Fibroblast of lung (primary cell): Measurements from ENCODE around the gene TNS3. TPM values are rescaled to one million over a fixed set of nuclear protein-coding genes. Genes with fewer than 3 reads are reported as not detected.

Source experiments
- DNase-seq, 2 donors: peaks; one replicate each; pipeline versions ENCODE4 v3.0.0 to v3.0.0-alpha.2; 2010; ENCODE audit warnings: low read depth in 2 of 2
- H2AFZ ChIP-seq: 2 replicates; pipeline ENCODE4 v1.5.1; 2012; ENCODE audit warnings: low read length, control low read depth, inconsistent platforms
- H3K27ac ChIP-seq: 2 replicates; pipeline ENCODE4 v1.5.1; 2011; ENCODE audit warnings: low read length, control low read depth; ENCODE audit not compliant: insufficient read depth
- H3K27me3 ChIP-seq: 2 replicates; pipeline ENCODE4 v1.5.1; 2011; ENCODE audit warnings: mild to moderate bottlenecking, low read length; ENCODE audit not compliant: control insufficient read depth, insufficient read depth
- H3K36me3 ChIP-seq: 2 replicates; pipeline ENCODE4 v1.5.1; 2011; ENCODE audit warnings: low read length; ENCODE audit not compliant: control insufficient read depth, insufficient read depth
- H3K4me1 ChIP-seq: 2 replicates; pipeline ENCODE4 v1.5.1; 2011; ENCODE audit warnings: low read length; ENCODE audit not compliant: control insufficient read depth, insufficient read depth; ENCODE audit errors: extremely low read depth
- H3K4me2 ChIP-seq: 2 replicates; pipeline ENCODE4 v1.5.1; 2011; ENCODE audit warnings: low read length, control low read depth; ENCODE audit not compliant: insufficient read depth; ENCODE audit errors: extremely low read depth
- H3K4me3 ChIP-seq, 4 experiments: fragments of 200-600 bp in 1 of 4; sonication (generic) in 1 of 4; replicated peaks in 1 of 4; 2 replicates each; pipeline ENCODE4 v1.5.1; 2011 to 2016; ENCODE audit warnings: low read length in 4 of 4, low read depth in 3 of 4, mild to moderate bottlenecking in 3 of 4, control low read depth in 2 of 4, inconsistent platforms in 1 of 4, mixed read lengths in 1 of 4; ENCODE audit not compliant: insufficient read depth in 1 of 4; ENCODE audit errors: control extremely low read depth in 1 of 4
- H3K79me2 ChIP-seq: 2 replicates; pipeline ENCODE4 v1.5.1; 2012; ENCODE audit warnings: mild to moderate bottlenecking, low read length, inconsistent platforms; ENCODE audit not compliant: control insufficient read depth, insufficient read depth
- H3K9ac ChIP-seq: 2 replicates; pipeline ENCODE4 v1.5.1; 2011; ENCODE audit warnings: mild to moderate bottlenecking, low read length, control low read depth; ENCODE audit not compliant: insufficient read depth
- H3K9me3 ChIP-seq: 2 replicates; pipeline ENCODE4 v1.5.1; 2012; ENCODE audit warnings: low read depth, low read length; ENCODE audit not compliant: control insufficient read depth, insufficient read depth
- H4K20me1 ChIP-seq: 2 replicates; pipeline ENCODE4 v1.5.1; 2011; ENCODE audit warnings: low read length; ENCODE audit not compliant: control insufficient read depth, insufficient read depth; ENCODE audit errors: extremely low read depth
- EZH2 ChIP-seq: IDR thresholded peaks from 2 replicates; pipeline ENCODE4 v1.5.1; 2012; ENCODE audit warnings: low read length, control low read depth, mild to moderate bottlenecking; ENCODE audit errors: missing control alignments
- polyA plus RNA-seq, 2 donors: library from polyadenylated mRNA; depleted of rRNA in 1 of 2; stranded (reverse) in 1 of 2; unstranded in 1 of 2; fragments of >200 nt; gene quantifications; 2 replicates each; pipeline ENCODE4 v1.2.1, GENCODE V29; 2011 to 2012; ENCODE audit warnings: missing spikeins in 1 of 2
- total RNA-seq: library from RNA; depleted of rRNA; stranded (reverse); fragments of >200 nt; gene quantifications from 2 replicates; pipeline ENCODE4 v1.2.1, GENCODE V29; 2014
- TF ChIP-seq, protein P1 (sequence below), 2 donors: IDR thresholded peaks in 1 of 2; conservative IDR thresholded peaks in 1 of 2; 1 replicate in 1 of 2; 2 replicates in 1 of 2; pipeline ENCODE4 v1.5.1; 2011 to 2012; ENCODE audit warnings: low read length in 2 of 2, control low read depth in 1 of 2, inconsistent platforms in 1 of 2, low read depth in 1 of 2, mild to moderate bottlenecking in 1 of 2

TNS3 gene
- total and polyA plus RNA-seq, 2 donors (not counting 1 experiment from before 2014, with no cell fraction given): 74.4 to 88.8 TPM

DNA sequence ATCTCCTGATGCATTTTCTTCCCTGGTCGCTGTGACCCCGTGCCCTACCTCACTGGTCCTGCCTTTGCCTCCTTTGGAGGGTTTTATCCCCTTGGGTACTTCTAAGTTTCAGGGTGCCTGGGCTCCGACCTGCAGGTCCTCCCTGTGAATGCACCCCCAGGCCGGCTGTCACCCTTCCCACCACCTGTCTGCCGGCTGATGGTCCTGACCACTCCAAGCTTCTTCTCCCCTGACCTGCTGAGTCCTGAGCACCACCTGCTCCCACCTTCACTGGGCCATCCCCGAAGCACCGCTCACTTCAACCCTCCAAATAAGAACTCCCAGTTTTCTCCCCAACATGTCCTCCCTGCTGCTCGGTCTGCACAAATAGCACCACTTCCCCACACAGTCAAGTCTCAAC, 33.4 kb downstream of the TNS3 start:
- no peak overlapping the region for H3K4me3 ChIP-seq
- no peak overlapping the region for H2AFZ ChIP-seq
- peaks cover 8% of the 10 kb centered on the region for H3K4me1 ChIP-seq
- H4K20me1 ChIP-seq: peaks cover 2% of the 10 kb centered on the region
- H3K27ac ChIP-seq: no peak overlapping the region
- TF ChIP-seq, protein P1, sequence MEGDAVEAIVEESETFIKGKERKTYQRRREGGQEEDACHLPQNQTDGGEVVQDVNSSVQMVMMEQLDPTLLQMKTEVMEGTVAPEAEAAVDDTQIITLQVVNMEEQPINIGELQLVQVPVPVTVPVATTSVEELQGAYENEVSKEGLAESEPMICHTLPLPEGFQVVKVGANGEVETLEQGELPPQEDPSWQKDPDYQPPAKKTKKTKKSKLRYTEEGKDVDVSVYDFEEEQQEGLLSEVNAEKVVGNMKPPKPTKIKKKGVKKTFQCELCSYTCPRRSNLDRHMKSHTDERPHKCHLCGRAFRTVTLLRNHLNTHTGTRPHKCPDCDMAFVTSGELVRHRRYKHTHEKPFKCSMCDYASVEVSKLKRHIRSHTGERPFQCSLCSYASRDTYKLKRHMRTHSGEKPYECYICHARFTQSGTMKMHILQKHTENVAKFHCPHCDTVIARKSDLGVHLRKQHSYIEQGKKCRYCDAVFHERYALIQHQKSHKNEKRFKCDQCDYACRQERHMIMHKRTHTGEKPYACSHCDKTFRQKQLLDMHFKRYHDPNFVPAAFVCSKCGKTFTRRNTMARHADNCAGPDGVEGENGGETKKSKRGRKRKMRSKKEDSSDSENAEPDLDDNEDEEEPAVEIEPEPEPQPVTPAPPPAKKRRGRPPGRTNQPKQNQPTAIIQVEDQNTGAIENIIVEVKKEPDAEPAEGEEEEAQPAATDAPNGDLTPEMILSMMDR (conservative IDR thresholded peaks at IDR 0.05 in 1 of 2, IDR thresholded peaks at IDR 0.05 in 1 of 2; ENCODE audit: low read depth in 1 of 2, low read length in 2 of 2): no peak
- no peak for TF ChIP-seq EZH2
- no peak for DNase-seq
- no peak overlapping the region for H3K9ac ChIP-seq
- peaks cover 5% of the 10 kb centered on the region for H3K36me3 ChIP-seq
- no peaks in the 10 kb centered on the region for H3K9me3 ChIP-seq
- no peak overlapping the region for H3K4me2 ChIP-seq
- no peaks in the 10 kb centered on the region for H3K27me3 ChIP-seq
- H3K79me2 ChIP-seq: peaks cover 15% of the 10 kb centered on the region

DNA sequence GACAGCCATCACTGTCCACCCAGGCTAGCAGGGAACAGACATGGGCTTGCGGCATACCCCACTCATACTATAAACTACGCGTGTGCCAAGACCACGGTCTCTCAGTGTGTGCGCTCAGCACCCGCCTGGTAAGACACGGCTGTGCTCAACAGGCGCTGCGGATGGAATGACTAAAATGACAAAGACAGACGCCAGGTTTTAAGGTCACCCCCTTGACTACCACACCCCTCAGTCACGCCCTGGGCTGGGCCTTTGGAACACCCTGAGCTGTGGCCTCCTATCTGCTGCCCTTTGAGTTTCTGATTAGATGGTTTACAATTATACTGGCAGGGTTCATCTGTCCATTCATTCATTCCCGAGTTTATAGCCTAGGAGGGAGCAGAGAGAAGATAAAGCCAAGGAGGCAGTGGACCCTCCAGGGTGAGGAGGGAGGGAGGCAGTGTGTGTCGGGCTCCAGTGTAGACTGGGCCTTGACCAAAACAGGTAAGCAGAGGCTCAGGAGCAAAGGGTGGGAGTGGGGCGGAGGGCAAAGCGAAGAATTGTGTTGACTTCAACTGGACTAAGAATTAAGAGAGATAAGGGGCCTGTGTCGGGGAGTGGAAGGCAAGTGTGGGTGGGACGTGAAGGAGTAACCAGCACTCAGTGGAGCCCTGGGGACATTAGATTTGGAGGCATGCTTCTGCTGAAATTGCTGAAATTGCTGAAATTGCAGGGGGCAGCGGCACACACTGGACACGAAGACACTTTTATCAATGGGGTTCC, 35.0 kb downstream of the TNS3 start:
- Histone ChIP-seq H3K4me2 (no peak overlapping the region), H4K20me1 (peaks cover 2% of the 10 kb centered on the region), H3K27me3 (no peaks in the 10 kb centered on the region), H3K4me1 (peaks cover 4% of the 10 kb centered on the region), H3K9me3 (no peaks in the 10 kb centered on the region), H3K79me2 (peaks cover 14% of the 10 kb centered on the region), H3K9ac (no peak overlapping the region), H2AFZ (no peak overlapping the region), H3K27ac (no peak overlapping the region), H3K36me3 (peaks cover 5% of the 10 kb centered on the region), H3K4me3 (no peak overlapping the region)
- DNase-seq: no peak
- TF ChIP-seq, protein P1 (conservative IDR thresholded peaks at IDR 0.05 in 1 of 2, IDR thresholded peaks at IDR 0.05 in 1 of 2; ENCODE audit: low read depth in 1 of 2, low read length in 2 of 2): no peak
- TF ChIP-seq EZH2: no peak

DNA sequence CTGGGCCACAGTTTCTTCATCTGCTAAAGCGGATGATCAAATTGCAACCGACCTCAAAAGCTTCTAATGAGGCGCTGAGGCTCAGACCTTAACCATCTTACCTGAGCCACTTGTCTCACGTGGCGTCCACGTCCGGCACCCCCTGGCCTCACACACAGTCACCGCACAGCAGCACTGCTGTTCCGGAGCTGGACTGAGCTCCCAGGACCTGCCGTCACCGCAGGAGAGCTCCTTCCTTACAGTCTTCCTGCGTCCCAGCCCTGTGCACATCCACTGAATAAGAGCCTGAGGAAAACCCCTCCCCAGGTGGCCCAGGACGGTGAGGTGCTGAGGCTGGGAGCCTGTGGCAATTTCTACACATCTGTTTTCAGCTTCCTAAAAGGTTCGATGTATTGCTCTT, 35.7 kb downstream of the TNS3 start:
- Histone ChIP-seq H3K79me2 (peaks cover 10% of the 10 kb centered on the region), H3K36me3 (peaks cover 5% of the 10 kb centered on the region), H2AFZ (no peak overlapping the region), H3K4me1 (peaks cover 4% of the 10 kb centered on the region), H3K27ac (no peak overlapping the region), H3K4me2 (no peak overlapping the region), H3K9ac (no peak overlapping the region), H3K9me3 (no peaks in the 10 kb centered on the region), H4K20me1 (peaks cover 2% of the 10 kb centered on the region), H3K27me3 (no peaks in the 10 kb centered on the region), H3K4me3 (no peak overlapping the region)
- no peak for TF ChIP-seq EZH2
- TF ChIP-seq, protein P1 (conservative IDR thresholded peaks at IDR 0.05 in 1 of 2, IDR thresholded peaks at IDR 0.05 in 1 of 2; ENCODE audit: low read depth in 1 of 2, low read length in 2 of 2): no peak
- DNase-seq: no peak
